Stomach smooth muscle (tissue), 2 donors: Measurements from ENCODE around the gene USP17L12.
"Not testable (repeated sequence)": the region's sequence is repeated elsewhere in the genome, so short reads cannot be mapped to it uniquely, and the experiment has no call there.

Experiments used
- H3K27ac ChIP-seq: one replicate; pipeline ENCODE4 v1.7.0; 2013; ENCODE audit warnings: mild to moderate bottlenecking, low read length, inconsistent platforms
- H3K27me3 ChIP-seq, 2 donors: one replicate each; pipeline ENCODE4 v1.7.0; 2013; ENCODE audit warnings: low read length in 2 of 2; ENCODE audit not compliant: insufficient read depth in 2 of 2, control insufficient read depth in 1 of 2
- H3K36me3 ChIP-seq, 2 donors: one replicate each; pipeline ENCODE4 v1.7.0; 2013; ENCODE audit warnings: low read length in 2 of 2; ENCODE audit not compliant: control insufficient read depth in 2 of 2, insufficient read depth in 2 of 2
- H3K4me1 ChIP-seq: one replicate; pipeline ENCODE4 v1.7.0; 2013; ENCODE audit warnings: low read length; ENCODE audit not compliant: control insufficient read depth, insufficient read depth
- H3K4me3 ChIP-seq, 2 donors: one replicate each; pipeline ENCODE4 v1.7.0; 2013; ENCODE audit warnings: low read length in 2 of 2
- H3K9ac ChIP-seq, 2 donors: one replicate each; pipeline ENCODE4 v1.7.0; 2013; ENCODE audit warnings: low read length in 2 of 2, mild to moderate bottlenecking in 1 of 2
- H3K9me3 ChIP-seq, 2 donors: one replicate each; pipeline ENCODE4 v1.7.0; 2013; ENCODE audit warnings: low read length in 2 of 2; ENCODE audit not compliant: control insufficient read depth in 2 of 2
- donor health status: healthy.
- donor health status: Pancreatic carcinoma.

USP17L12 gene

GRCh38 chr4:9253078-9253477, 33.1 kb downstream of the USP17L12 start, which contains the start of gene USP17L19:
TSS of gene USP17L19 (plus strand) at chr4:9253378. CDS start at chr4:9253378, 0 bp downstream.
- not testable (repeated sequence) for H3K36me3 ChIP-seq, H3K27ac ChIP-seq, H3K27me3 ChIP-seq, H3K9ac ChIP-seq, H3K4me1 ChIP-seq, H3K9me3 ChIP-seq, H3K4me3 ChIP-seq

GRCh38 chr4:9257824-9258223, 37.9 kb downstream of the USP17L12 start, which contains the start of gene USP17L20:
TSS of gene USP17L20 (plus strand) at chr4:9258124. CDS start at chr4:9258124, 0 bp downstream.
- H3K27me3 ChIP-seq, H3K27ac ChIP-seq, H3K4me1 ChIP-seq, H3K9me3 ChIP-seq, H3K4me3 ChIP-seq, H3K36me3 ChIP-seq, H3K9ac ChIP-seq: not testable (repeated sequence)

- not testable (repeated sequence) for H3K27me3 ChIP-seq, H3K4me1 ChIP-seq, H3K36me3 ChIP-seq, H3K4me3 ChIP-seq, H3K9ac ChIP-seq, H3K27ac ChIP-seq, H3K9me3 ChIP-seq
Observed at GRCh38 chr4:9262572-9262971, 42.6 kb downstream of the USP17L12 start, which contains the start of gene USP17L21. TSS of gene USP17L21 (plus strand) at chr4:9262872. CDS start at chr4:9262872, 0 bp downstream.

GRCh38 chr4:9267319-9267718, 47.4 kb downstream of the USP17L12 start, which contains the start of gene USP17L22:
TSS of gene USP17L22 (plus strand) at chr4:9267619. CDS start at chr4:9267619, 0 bp downstream.
- H3K9me3 ChIP-seq, H3K4me3 ChIP-seq, H3K27me3 ChIP-seq: not testable (repeated sequence)

More at GRCh38 chr4:9267319-9267718, 47.4 kb downstream of the USP17L12 start, which contains the start of gene USP17L22:
- not testable (repeated sequence) for H3K9ac ChIP-seq, H3K36me3 ChIP-seq, H3K4me1 ChIP-seq, H3K27ac ChIP-seq
